K562 (cell line): ENCODE results near the gene COL25A1. TPM values are rescaled to one million over a fixed set of nuclear protein-coding genes. Genes with fewer than 3 reads are reported as not detected.

Source experiments
- BRCA1 ChIP-seq, 2 experiments: fragments of 450-650 bp in 1 of 2; sonication (generic) in 1 of 2; formaldehyde crosslinking in 1 of 2; IDR thresholded peaks; 2 replicates each; pipeline versions ENCODE4 v1.5.0 to v1.6.1; 2017 to 2020; ENCODE audit warnings: mild to moderate bottlenecking in 1 of 2, missing genetic modification reagents in 1 of 2
- FOXJ3 ChIP-seq: sonication (generic); formaldehyde crosslinking; IDR thresholded peaks from 2 replicates; pipeline ENCODE4 v1.4.0; 2020; ENCODE audit warnings: mild to moderate bottlenecking, missing genetic modification reagents
- HNRNPK ChIP-seq: fragments of 200-400 bp; formaldehyde crosslinking; IDR thresholded peaks from one replicate; pipeline ENCODE4 v1.6.1; 2018; ENCODE audit warnings: mild to moderate bottlenecking, low read depth, low read length; ENCODE audit not compliant: poor library complexity, severe bottlenecking
- HSF4 ChIP-seq: fragments of 250-450 bp; sonication (Bioruptor Pico); IDR thresholded peaks from 2 replicates; pipeline ENCODE4 v2.1.2; 2022; ENCODE audit warnings: mild to moderate bottlenecking, moderate library complexity, borderline replicate concordance
- LARP7 ChIP-seq: fragments of 450-650 bp; IDR thresholded peaks from 2 replicates; pipeline ENCODE4 v1.6.1; 2016
- MAFF ChIP-seq: IDR thresholded peaks from 2 replicates; pipeline ENCODE4 v1.6.1; 2012; ENCODE audit warnings: low read length, improper control_type of control experiment
- MEIS2 ChIP-seq: fragments of 450-650 bp; IDR thresholded peaks from 2 replicates; pipeline ENCODE4 v1.6.1; 2014; ENCODE audit warnings: mild to moderate bottlenecking; ENCODE audit not compliant: partially characterized antibody
- MYC ChIP-seq, 2 experiments: fragments of 250-450 bp in 1 of 2; sonication (Bioruptor Pico) in 1 of 2; IDR thresholded peaks; 2 replicates each; pipeline versions ENCODE4 v1.5.1 to v1.6.1; 2012 to 2021; ENCODE audit warnings: low read depth in 2 of 2, borderline replicate concordance in 1 of 2, improper control_type of control experiment in 1 of 2, low read length in 1 of 2, mild to moderate bottlenecking in 1 of 2, moderate library complexity in 1 of 2
- NFE2 ChIP-seq: IDR thresholded peaks from 2 replicates; pipeline ENCODE4 v1.6.1; 2014; ENCODE audit warnings: antibody characterized with exemption, low read depth
- NFIC ChIP-seq: fragments of 450-650 bp; IDR thresholded peaks from 2 replicates; pipeline ENCODE4 v1.6.1; 2017; ENCODE audit warnings: mild to moderate bottlenecking, inconsistent platforms
- NR1H2 ChIP-seq: sonication (generic); formaldehyde crosslinking; IDR thresholded peaks from 2 replicates; pipeline ENCODE4 v1.4.0; 2020; ENCODE audit warnings: mild to moderate bottlenecking, missing genetic modification reagents
- SMARCC2 ChIP-seq: fragments of 450-650 bp; IDR thresholded peaks from 2 replicates; pipeline ENCODE4 v1.6.1; 2017; ENCODE audit warnings: antibody characterized with exemption, moderate library complexity, mild to moderate bottlenecking, low read depth
- SP2 ChIP-seq: IDR thresholded peaks from 2 replicates; pipeline ENCODE4 v1.6.1; 2011; ENCODE audit warnings: mild to moderate bottlenecking, low read depth, low read length, moderate library complexity; ENCODE audit not compliant: poor library complexity, severe bottlenecking; ENCODE audit errors: extremely low read depth
- ZMIZ1 ChIP-seq, 2 experiments: fragments of 150-350 bp in 1 of 2; IDR thresholded peaks; 2 replicates each; pipeline ENCODE4 v1.6.1; 2012 to 2016; ENCODE audit warnings: low read depth in 2 of 2, low read length in 2 of 2, mild to moderate bottlenecking in 1 of 2, moderate library complexity in 1 of 2
- ZNF140 ChIP-seq: fragments of 250-450 bp; sonication (Bioruptor Pico); IDR thresholded peaks from 2 replicates; pipeline ENCODE4 v1.8.0; 2021; ENCODE audit warnings: moderate library complexity, mild to moderate bottlenecking, inconsistent platforms
- ZNF347 ChIP-seq: fragments of 450-650 bp; formaldehyde crosslinking; IDR thresholded peaks from 2 replicates; pipeline ENCODE4 v1.4.0; 2020; ENCODE audit warnings: low read depth, mild to moderate bottlenecking, moderate library complexity
- ZNF583 ChIP-seq: fragments of 250-450 bp; sonication (Bioruptor Pico); IDR thresholded peaks from 2 replicates; pipeline ENCODE4 v1.4.0; 2020
- ZNF699 ChIP-seq: fragments of 250-450 bp; sonication (Bioruptor Pico); IDR thresholded peaks from 2 replicates; pipeline ENCODE4 v1.8.0; 2021; ENCODE audit warnings: mild to moderate bottlenecking, moderate library complexity; ENCODE audit not compliant: insufficient replicate concordance
- polyA plus RNA-seq, 8 experiments: library from polyadenylated mRNA; depleted of rRNA in 4 of 8; stranded (reverse) in 5 of 8; unstranded in 3 of 8; fragments of >200 nt; fragmentation: Nextera tagmentation in 2 of 8; fragmentation: Illumina TruSeq in 1 of 8; extraction: Ambion mirVana in 2 of 8; extraction: Trizol in 1 of 8; gene quantifications; 2 replicates each; pipeline versions ENCODE4 v1.2.1 to v1.2.3, GENCODE V29; 2011 to 2014; ENCODE audit warnings: inconsistent platforms in 1 of 8, missing spikeins in 1 of 8
- total RNA-seq, 7 experiments: library from RNA; depleted of rRNA in 6 of 7; stranded (reverse); fragments of >200 nt in 6 of 7; fragmentation: Illumina TruSeq in 2 of 7; extraction: Trizol in 2 of 7; gene quantifications; 2 replicates each; pipeline versions ENCODE4 v1.2.1 to v1.2.3, GENCODE V29; 2011 to 2021; ENCODE audit warnings: low replicate concordance in 1 of 7
- TF ChIP-seq, protein P1 (sequence below): fragments of 450-650 bp; IDR thresholded peaks from 2 replicates; pipeline ENCODE4 v1.7.0; 2016; ENCODE audit warnings: borderline replicate concordance
- TF ChIP-seq, protein P2 (sequence below): fragments of 250-450 bp; sonication (Bioruptor Pico); IDR thresholded peaks from 2 replicates; pipeline ENCODE4 v1.4.0; 2020; ENCODE audit warnings: mild to moderate bottlenecking
- TF ChIP-seq, protein P3 (sequence below): fragments of 450-650 bp; IDR thresholded peaks from one replicate; pipeline ENCODE4 v1.6.1; 2018; ENCODE audit warnings: mild to moderate bottlenecking, moderate library complexity; ENCODE audit not compliant: partially characterized antibody

COL25A1 gene
- total and polyA plus RNA-seq, 9 of the 15 experiments (the other 6 are each of a cell fraction or from before 2014, with no cell fraction given) = 0.03 to 0.62 (median 0.27) TPM

- TF ChIP-seq, protein P1, sequence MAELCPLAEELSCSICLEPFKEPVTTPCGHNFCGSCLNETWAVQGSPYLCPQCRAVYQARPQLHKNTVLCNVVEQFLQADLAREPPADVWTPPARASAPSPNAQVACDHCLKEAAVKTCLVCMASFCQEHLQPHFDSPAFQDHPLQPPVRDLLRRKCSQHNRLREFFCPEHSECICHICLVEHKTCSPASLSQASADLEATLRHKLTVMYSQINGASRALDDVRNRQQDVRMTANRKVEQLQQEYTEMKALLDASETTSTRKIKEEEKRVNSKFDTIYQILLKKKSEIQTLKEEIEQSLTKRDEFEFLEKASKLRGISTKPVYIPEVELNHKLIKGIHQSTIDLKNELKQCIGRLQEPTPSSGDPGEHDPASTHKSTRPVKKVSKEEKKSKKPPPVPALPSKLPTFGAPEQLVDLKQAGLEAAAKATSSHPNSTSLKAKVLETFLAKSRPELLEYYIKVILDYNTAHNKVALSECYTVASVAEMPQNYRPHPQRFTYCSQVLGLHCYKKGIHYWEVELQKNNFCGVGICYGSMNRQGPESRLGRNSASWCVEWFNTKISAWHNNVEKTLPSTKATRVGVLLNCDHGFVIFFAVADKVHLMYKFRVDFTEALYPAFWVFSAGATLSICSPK = no peak
- TF ChIP-seq LARP7 (no peak), ZNF583 (CRISPR knock-in tag) (no peak), SP2 (no peak), NFE2 (no peak), BRCA1 (IDR thresholded peaks at IDR 0.05) (no peak), BRCA1 (CRISPR knock-in tag; IDR thresholded peaks at IDR 0.05) (no peak), SMARCC2 (peak; percentile 48; the same call in 1 of the 2 replicates), HNRNPK (no peak), FOXJ3 (CRISPR knock-in tag) (no peak), NR1H2 (CRISPR knock-in tag) (no peak), ZNF699 (CRISPR knock-in tag) (no peak), NFIC (peak; percentile 13; the same call in 1 of the 2 replicates), MAFF (no peak), MEIS2 (no peak), MYC (IDR thresholded peaks at IDR 0.05; ENCODE audit: low read depth, low read length) (no peak), MYC (CRISPR knock-in tag; IDR thresholded peaks at IDR 0.05; ENCODE audit: borderline replicate concordance, low read depth) (no peak), ZMIZ1 (IDR thresholded peaks at IDR 0.05; ENCODE audit: low read depth in 2 of 2, low read length in 2 of 2) (no peak), ZNF140 (CRISPR knock-in tag) (no peak), ZNF347 (no peak), HSF4 (CRISPR knock-in tag) (no peak)
- TF ChIP-seq, protein P2, sequence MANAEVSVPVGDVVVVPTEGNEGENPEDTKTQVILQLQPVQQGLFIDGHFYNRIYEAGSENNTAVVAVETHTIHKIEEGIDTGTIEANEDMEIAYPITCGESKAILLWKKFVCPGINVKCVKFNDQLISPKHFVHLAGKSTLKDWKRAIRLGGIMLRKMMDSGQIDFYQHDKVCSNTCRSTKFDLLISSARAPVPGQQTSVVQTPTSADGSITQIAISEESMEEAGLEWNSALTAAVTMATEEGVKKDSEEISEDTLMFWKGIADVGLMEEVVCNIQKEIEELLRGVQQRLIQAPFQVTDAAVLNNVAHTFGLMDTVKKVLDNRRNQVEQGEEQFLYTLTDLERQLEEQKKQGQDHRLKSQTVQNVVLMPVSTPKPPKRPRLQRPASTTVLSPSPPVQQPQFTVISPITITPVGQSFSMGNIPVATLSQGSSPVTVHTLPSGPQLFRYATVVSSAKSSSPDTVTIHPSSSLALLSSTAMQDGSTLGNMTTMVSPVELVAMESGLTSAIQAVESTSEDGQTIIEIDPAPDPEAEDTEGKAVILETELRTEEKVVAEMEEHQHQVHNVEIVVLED (CRISPR knock-in tag) = no peak
- TF ChIP-seq, protein P3, sequence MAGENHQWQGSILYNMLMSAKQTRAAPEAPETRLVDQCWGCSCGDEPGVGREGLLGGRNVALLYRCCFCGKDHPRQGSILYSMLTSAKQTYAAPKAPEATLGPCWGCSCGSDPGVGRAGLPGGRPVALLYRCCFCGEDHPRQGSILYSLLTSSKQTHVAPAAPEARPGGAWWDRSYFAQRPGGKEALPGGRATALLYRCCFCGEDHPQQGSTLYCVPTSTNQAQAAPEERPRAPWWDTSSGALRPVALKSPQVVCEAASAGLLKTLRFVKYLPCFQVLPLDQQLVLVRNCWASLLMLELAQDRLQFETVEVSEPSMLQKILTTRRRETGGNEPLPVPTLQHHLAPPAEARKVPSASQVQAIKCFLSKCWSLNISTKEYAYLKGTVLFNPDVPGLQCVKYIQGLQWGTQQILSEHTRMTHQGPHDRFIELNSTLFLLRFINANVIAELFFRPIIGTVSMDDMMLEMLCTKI = no peak
Measured at GRCh38 chr4:109131559-109131958, 170.9 kb downstream of the COL25A1 start (continued).
